ENCODE data around the gene GLB1L2.

DNA sequence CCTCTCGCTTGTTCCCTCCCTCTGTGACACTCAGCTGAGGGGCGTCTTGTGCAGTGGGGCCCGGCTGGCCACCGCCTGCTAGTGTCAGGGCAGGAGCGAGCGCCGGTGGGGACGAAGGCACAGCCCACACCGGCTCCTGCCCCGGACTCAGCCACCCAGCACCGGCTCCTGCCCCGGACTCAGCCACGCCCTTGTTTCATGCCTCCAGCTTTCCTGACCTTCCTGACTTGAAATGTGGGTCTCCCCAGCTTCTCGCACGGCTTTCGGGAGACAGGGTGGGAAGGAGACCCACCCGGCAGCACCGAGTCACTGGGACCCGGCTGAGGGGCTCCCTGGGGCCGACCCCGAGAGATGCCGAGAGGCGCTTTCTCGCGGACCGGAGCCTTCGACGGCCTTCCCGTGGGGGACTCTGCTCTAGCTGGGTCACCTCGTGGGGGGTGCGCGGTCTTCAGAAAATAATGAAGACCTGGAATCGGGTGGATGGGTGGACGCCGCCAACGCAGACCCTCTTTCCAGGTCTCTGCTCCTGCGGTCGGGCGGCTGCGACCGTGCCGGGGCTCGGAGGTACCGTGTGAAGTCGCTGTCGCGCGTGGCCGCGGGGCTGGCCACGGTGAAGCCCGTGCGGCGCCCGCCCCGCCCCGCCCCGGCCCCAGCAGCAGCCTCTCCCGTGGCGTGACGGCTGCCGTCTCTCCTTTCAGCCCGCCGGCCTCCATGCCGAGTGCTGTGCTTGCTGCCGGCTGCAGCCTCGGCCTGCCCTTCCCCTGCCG lies 10.2 kb downstream of the GLB1L2 start:
- TF ChIP-seq, protein P1, sequence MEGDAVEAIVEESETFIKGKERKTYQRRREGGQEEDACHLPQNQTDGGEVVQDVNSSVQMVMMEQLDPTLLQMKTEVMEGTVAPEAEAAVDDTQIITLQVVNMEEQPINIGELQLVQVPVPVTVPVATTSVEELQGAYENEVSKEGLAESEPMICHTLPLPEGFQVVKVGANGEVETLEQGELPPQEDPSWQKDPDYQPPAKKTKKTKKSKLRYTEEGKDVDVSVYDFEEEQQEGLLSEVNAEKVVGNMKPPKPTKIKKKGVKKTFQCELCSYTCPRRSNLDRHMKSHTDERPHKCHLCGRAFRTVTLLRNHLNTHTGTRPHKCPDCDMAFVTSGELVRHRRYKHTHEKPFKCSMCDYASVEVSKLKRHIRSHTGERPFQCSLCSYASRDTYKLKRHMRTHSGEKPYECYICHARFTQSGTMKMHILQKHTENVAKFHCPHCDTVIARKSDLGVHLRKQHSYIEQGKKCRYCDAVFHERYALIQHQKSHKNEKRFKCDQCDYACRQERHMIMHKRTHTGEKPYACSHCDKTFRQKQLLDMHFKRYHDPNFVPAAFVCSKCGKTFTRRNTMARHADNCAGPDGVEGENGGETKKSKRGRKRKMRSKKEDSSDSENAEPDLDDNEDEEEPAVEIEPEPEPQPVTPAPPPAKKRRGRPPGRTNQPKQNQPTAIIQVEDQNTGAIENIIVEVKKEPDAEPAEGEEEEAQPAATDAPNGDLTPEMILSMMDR (CRISPR knock-in tag; IDR thresholded peaks at IDR 0.05): no peak
- no peak for TF ChIP-seq MZF1 (CRISPR knock-in tag; IDR thresholded peaks at IDR 0.05; ENCODE audit: borderline replicate concordance)
- no peak for TF ChIP-seq POLR2AphosphoS5 (IDR thresholded peaks at IDR 0.05; ENCODE audit: low read depth, low read length)
- TF ChIP-seq, protein P2, sequence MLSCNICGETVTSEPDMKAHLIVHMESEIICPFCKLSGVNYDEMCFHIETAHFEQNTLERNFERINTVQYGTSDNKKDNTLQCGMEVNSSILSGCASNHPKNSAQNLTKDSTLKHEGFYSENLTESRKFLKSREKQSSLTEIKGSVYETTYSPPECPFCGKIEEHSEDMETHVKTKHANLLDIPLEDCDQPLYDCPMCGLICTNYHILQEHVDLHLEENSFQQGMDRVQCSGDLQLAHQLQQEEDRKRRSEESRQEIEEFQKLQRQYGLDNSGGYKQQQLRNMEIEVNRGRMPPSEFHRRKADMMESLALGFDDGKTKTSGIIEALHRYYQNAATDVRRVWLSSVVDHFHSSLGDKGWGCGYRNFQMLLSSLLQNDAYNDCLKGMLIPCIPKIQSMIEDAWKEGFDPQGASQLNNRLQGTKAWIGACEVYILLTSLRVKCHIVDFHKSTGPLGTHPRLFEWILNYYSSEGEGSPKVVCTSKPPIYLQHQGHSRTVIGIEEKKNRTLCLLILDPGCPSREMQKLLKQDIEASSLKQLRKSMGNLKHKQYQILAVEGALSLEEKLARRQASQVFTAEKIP (CRISPR knock-in tag; IDR thresholded peaks at IDR 0.05; ENCODE audit: borderline replicate concordance): no peak
- no peak for TF ChIP-seq PTBP1 (IDR thresholded peaks at IDR 0.05; ENCODE audit: low read depth, low read length, poor library complexity, severe bottlenecking)
- no peak for TF ChIP-seq ZNF749 (CRISPR knock-in tag; IDR thresholded peaks at IDR 0.05; ENCODE audit: borderline replicate concordance)
